ENCODE data around the gene WTIP.
"Not testable (repeated sequence)": the region's sequence is repeated elsewhere in the genome, so short reads cannot be mapped to it uniquely, and the experiment has no call there.

WTIP gene

GRCh38 chr19:34478496-34478895 is 3.1 kb upstream of the WTIP start:
- DNase-seq (ENCODE audit: low read depth in 2 of 2): not testable (repeated sequence)

GRCh38 chr19:34479396-34479795 is 2.2 kb upstream of the WTIP start:
- DNase-seq (ENCODE audit: low read depth in 2 of 2): no peak

- DNase-seq (ENCODE audit: low read depth in 2 of 2): no peak
Observed at GRCh38 chr19:34480491-34480890, 1.1 kb upstream of the WTIP start.

- no peak for DNase-seq (ENCODE audit: low read depth in 2 of 2)
Observed at GRCh38 chr19:34481861-34482379, 362 bp downstream of the WTIP start.

GRCh38 chr19:34482380-34483250 is 1.1 kb downstream of the WTIP start:
- DNase-seq (ENCODE audit: low read depth in 2 of 2): no peak

- DNase-seq (ENCODE audit: low read depth in 2 of 2): no peak
Observed at GRCh38 chr19:34484328-34484727, 2.8 kb downstream of the WTIP start.

GRCh38 chr19:34485831-34486230 is 4.3 kb downstream of the WTIP start:
- DNase-seq (ENCODE audit: low read depth in 2 of 2): no peak

GRCh38 chr19:34487651-34488051 is 6.1 kb downstream of the WTIP start:
- no peak for DNase-seq (ENCODE audit: low read depth in 2 of 2)

- no peak for DNase-seq (ENCODE audit: low read depth in 2 of 2)
Observed at GRCh38 chr19:34489175-34489574, 7.6 kb downstream of the WTIP start.

- DNase-seq (ENCODE audit: low read depth in 2 of 2): no peak
Observed at GRCh38 chr19:34490141-34490766, 8.7 kb downstream of the WTIP start.

- DNase-seq (ENCODE audit: low read depth in 2 of 2): no peak
Observed at GRCh38 chr19:34493038-34493648, 11.6 kb downstream of the WTIP start.

- no peak for DNase-seq (ENCODE audit: low read depth in 2 of 2)
Observed at GRCh38 chr19:34493649-34494044, 12.1 kb downstream of the WTIP start.

GRCh38 chr19:34494601-34495000 is 13.0 kb downstream of the WTIP start:
- DNase-seq (ENCODE audit: low read depth in 2 of 2): no peak

- no peak for DNase-seq (ENCODE audit: low read depth in 2 of 2)
Observed at GRCh38 chr19:34495416-34495815, 13.9 kb downstream of the WTIP start.

- DNase-seq (ENCODE audit: low read depth in 2 of 2): no peak
Observed at GRCh38 chr19:34497112-34497805, 15.7 kb downstream of the WTIP start.

- DNase-seq (ENCODE audit: low read depth in 2 of 2): no peak
Observed at GRCh38 chr19:34499155-34499834, 17.7 kb downstream of the WTIP start.

- DNase-seq (ENCODE audit: low read depth in 2 of 2): no peak
Observed at GRCh38 chr19:34500656-34501120, 19.1 kb downstream of the WTIP start.

GRCh38 chr19:34501339-34502320 is 20.1 kb downstream of the WTIP start:
- DNase-seq (ENCODE audit: low read depth in 2 of 2): peak; percentile 73 to 83

GRCh38 chr19:34502582-34503411 is 21.2 kb downstream of the WTIP start:
- no peak for DNase-seq (ENCODE audit: low read depth in 2 of 2)
